Breast epithelium (tissue), 4 donors: Measurements from ENCODE around the gene PSMF1. TPM values are rescaled to one million over a fixed set of nuclear protein-coding genes. Genes with fewer than 3 reads are reported as not detected.

Experiments
- DNase-seq, 2 donors: peaks; one replicate each; pipeline ENCODE4 v3.0.0-alpha.2; 2019; ENCODE audit warnings: low spot score in 2 of 2
- H3K27ac ChIP-seq, 2 donors: fragments of 200-600 bp; sonication (generic) in 1 of 2; one replicate each; pipeline ENCODE4 v1.5.1; 2016 to 2019; ENCODE audit warnings: mild to moderate bottlenecking in 1 of 2
- H3K27me3 ChIP-seq, 2 donors: fragments of 200-600 bp; sonication (generic) in 1 of 2; one replicate each; pipeline versions ENCODE4 v1.5.1 to v1.6.0; 2017 to 2019; ENCODE audit warnings: control low read depth in 1 of 2, mild to moderate bottlenecking in 1 of 2
- H3K36me3 ChIP-seq: fragments of 200-600 bp; one replicate; pipeline ENCODE4 v1.5.1; 2019
- H3K4me1 ChIP-seq, 2 donors: fragments of 200-600 bp; sonication (generic); one replicate each; pipeline ENCODE4 v1.5.1; 2016 to 2019; ENCODE audit warnings: control low read depth in 1 of 2
- H3K4me3 ChIP-seq, 3 donors: fragments of 200-600 bp; sonication (generic); 1 replicate in 2 of 3; 2 replicates in 1 of 3; pipeline ENCODE4 v1.5.1; 2016 to 2019; ENCODE audit warnings: mild to moderate bottlenecking in 3 of 3, moderate library complexity in 2 of 3
- H3K9me3 ChIP-seq, 2 donors: fragments of 200-600 bp; sonication (generic) in 1 of 2; one replicate each; pipeline ENCODE4 v1.5.1; 2016 to 2019; ENCODE audit warnings: control low read depth in 1 of 2
- POLR2A ChIP-seq: fragments of 450-650 bp; IDR thresholded peaks from one replicate; pipeline ENCODE4 v1.6.1; 2016; ENCODE audit warnings: antibody characterized with exemption, mild to moderate bottlenecking, moderate library complexity
- POLR2AphosphoS5 ChIP-seq, 3 donors: sonication (generic); formaldehyde crosslinking; IDR thresholded peaks; one replicate each; pipeline ENCODE4 v1.6.1; 2017; ENCODE audit warnings: antibody characterized with exemption in 3 of 3
- intact Hi-C: fragments of 100-400 bp; cut with DNase I; formaldehyde crosslinking; loops from one replicate; pipeline ENCODE4 v1.15.1; 2023; ENCODE audit warnings: low total_unique reads
- total RNA-seq, 3 donors: library from RNA; depleted of rRNA; stranded (reverse); fragments of >200 nt; gene quantifications; one replicate each; pipeline ENCODE4 v1.1.0, GENCODE V29; 2016
- TF ChIP-seq, protein P1 (sequence below), 3 donors: fragments of 450-650 bp; IDR thresholded peaks; one replicate each; pipeline ENCODE4 v1.5.1; 2016 to 2017; ENCODE audit warnings: antibody characterized with exemption in 3 of 3, mild to moderate bottlenecking in 3 of 3, moderate library complexity in 3 of 3

Gene PSMF1
- total RNA-seq, 3 donors from 2014 or later: 71.7 to 98.4 (median 75.1) TPM

- intact Hi-C loops: no loop called here
- TF ChIP-seq, protein P1, sequence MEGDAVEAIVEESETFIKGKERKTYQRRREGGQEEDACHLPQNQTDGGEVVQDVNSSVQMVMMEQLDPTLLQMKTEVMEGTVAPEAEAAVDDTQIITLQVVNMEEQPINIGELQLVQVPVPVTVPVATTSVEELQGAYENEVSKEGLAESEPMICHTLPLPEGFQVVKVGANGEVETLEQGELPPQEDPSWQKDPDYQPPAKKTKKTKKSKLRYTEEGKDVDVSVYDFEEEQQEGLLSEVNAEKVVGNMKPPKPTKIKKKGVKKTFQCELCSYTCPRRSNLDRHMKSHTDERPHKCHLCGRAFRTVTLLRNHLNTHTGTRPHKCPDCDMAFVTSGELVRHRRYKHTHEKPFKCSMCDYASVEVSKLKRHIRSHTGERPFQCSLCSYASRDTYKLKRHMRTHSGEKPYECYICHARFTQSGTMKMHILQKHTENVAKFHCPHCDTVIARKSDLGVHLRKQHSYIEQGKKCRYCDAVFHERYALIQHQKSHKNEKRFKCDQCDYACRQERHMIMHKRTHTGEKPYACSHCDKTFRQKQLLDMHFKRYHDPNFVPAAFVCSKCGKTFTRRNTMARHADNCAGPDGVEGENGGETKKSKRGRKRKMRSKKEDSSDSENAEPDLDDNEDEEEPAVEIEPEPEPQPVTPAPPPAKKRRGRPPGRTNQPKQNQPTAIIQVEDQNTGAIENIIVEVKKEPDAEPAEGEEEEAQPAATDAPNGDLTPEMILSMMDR (IDR thresholded peaks at IDR 0.05): no peak
- no peak for TF ChIP-seq POLR2AphosphoS5 (IDR thresholded peaks at IDR 0.05)
- TF ChIP-seq POLR2A: no peak
- H3K9me3 ChIP-seq: no peaks in the 10 kb centered on the region
- peaks cover 4% of the 10 kb centered on the region for H3K36me3 ChIP-seq
- H3K4me1 ChIP-seq: peaks cover 6 to 19% of the 10 kb centered on the region in 2 donors
- H3K4me3 ChIP-seq: no peak overlapping the region
- no peak for DNase-seq
- H3K27ac ChIP-seq: no peak overlapping the region
- no peaks in the 10 kb centered on the region for H3K27me3 ChIP-seq
Measured at GRCh38 chr20:1125277-1125676, 6.9 kb downstream of the PSMF1 start.

DNA sequence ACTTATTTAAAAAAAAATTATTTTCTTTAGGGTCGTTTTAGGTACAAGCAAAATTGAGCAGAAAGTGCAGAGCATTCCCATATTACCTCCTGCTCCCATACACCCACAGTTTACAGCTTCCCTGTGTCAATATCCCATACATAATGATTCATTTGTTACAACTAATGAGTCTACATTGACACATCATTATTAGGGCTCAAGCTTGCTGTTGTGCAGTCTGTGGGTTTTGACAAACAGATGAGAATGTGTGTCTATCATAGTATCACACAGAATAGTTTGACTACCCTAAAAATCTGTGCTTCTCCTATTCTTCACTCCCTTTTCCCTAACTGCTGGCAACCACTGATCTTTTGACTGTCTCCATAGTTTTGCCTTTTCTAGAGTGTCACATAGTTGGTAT lies 9.4 kb downstream of the PSMF1 start:
- Histone ChIP-seq H3K27ac (no peak overlapping the region), H3K36me3 (peaks cover 4% of the 10 kb centered on the region), H3K9me3 (no peaks in the 10 kb centered on the region), H3K4me1 (no peaks in the 10 kb centered on the region), H3K27me3 (no peaks in the 10 kb centered on the region), H3K4me3 (no peak overlapping the region)
- intact Hi-C loops: no loop called here
- no peak for DNase-seq
- TF ChIP-seq, protein P1 (IDR thresholded peaks at IDR 0.05): no peak

DNA sequence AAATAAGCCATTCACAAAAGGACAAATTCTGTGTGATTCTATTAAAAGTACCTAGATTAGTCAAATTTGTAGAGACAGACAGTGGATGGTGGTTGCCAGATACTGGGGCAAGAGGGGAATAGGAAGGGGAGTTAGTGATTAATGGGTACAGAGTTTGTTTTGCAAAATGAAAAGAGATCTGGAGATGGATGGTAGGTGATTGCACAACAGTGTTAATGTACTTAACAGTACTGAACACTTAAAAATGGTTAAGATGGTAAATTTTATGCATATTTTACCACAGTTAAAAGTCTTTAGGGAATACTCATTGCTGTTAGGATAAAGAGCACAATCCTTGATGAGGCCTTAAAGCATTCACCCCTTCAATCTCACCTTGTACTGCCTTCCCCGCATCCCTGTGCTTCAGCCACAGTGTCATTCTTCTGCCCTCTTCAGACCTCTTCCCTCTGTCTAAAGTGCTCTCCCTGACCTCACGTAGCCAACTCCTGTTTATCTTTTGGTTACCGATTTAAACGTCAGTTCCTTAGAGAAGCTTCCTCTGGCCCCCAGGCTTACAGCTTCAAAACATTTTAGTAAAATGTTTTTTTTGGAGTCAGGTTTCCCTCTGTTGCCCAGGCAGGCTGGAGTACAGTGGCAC lies 11.8 kb downstream of the PSMF1 start:
- intact Hi-C loops: no loop called here
- H3K4me1 ChIP-seq: no peaks in the 10 kb centered on the region
- H3K27me3 ChIP-seq: no peaks in the 10 kb centered on the region
- peaks cover 11% of the 10 kb centered on the region for H3K36me3 ChIP-seq
- H3K4me3 ChIP-seq: no peak overlapping the region
- TF ChIP-seq POLR2A (no peak), POLR2AphosphoS5 (IDR thresholded peaks at IDR 0.05) (no peak)
- TF ChIP-seq, protein P1 (IDR thresholded peaks at IDR 0.05): no peak
- H3K9me3 ChIP-seq: no peaks in the 10 kb centered on the region
- no peak for DNase-seq
- no peak overlapping the region for H3K27ac ChIP-seq

DNA sequence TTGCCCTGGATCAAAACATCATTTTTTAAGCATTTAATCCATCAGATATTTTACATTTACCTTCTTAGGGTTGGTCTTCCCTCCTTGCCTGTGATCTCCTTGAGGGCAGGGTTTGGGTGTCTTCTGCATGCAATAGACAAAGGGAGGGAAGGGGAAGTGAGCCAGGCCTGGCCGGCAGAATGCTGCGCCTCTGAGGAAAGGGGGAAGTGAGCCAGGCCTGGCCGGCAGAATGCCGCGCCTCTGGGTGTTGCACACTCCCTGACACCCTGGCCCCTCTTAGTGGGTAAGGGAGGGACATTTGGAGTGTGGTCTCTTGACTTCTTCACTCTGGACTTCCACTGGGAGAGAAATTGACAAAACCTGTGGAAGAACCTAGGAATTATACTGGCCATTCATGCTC lies 12.4 kb downstream of the PSMF1 start:
- Histone ChIP-seq H3K4me3 (no peak overlapping the region), H3K9me3 (no peaks in the 10 kb centered on the region), H3K27ac (no peak overlapping the region), H3K36me3 (peaks cover 16% of the 10 kb centered on the region), H3K4me1 (no peaks in the 10 kb centered on the region), H3K27me3 (no peaks in the 10 kb centered on the region)
- no peak for DNase-seq
- intact Hi-C loops: no loop called here
- TF ChIP-seq, protein P1 (IDR thresholded peaks at IDR 0.05): no peak
- TF ChIP-seq POLR2A: no peak
- no peak for TF ChIP-seq POLR2AphosphoS5 (IDR thresholded peaks at IDR 0.05)

DNA sequence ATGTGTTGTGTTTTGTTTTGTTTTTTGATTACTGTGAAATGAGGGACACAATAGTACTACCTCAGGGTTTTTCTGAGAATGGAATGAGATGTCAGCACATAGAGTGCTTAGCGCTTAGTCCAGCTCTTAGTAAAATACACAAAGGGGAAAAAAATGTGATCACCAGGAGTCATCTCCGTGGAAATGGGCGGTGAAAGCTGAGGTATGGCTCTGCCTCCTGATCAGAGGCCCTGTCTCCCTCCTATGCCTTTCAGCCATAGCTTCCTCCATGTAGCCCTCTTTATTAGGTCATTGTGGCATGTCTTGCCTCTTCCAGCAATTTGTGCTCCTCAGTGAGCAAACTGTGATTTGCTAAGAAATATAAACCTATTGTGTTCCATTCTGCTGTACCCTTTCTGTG lies 13.0 kb downstream of the PSMF1 start:
- TF ChIP-seq POLR2A (no peak), POLR2AphosphoS5 (IDR thresholded peaks at IDR 0.05) (no peak)
- TF ChIP-seq, protein P1 (IDR thresholded peaks at IDR 0.05): no peak
- H3K36me3 ChIP-seq: peaks cover 20% of the 10 kb centered on the region
- no peaks in the 10 kb centered on the region for H3K27me3 ChIP-seq
- intact Hi-C loops: no loop called here
- DNase-seq: no peak
- H3K4me1 ChIP-seq: no peaks in the 10 kb centered on the region
- H3K4me3 ChIP-seq: no peak overlapping the region
- H3K9me3 ChIP-seq: no peaks in the 10 kb centered on the region
- no peak overlapping the region for H3K27ac ChIP-seq
